ENCODE results near the gene MRPL48.

GRCh38 chr11:73859671-73860070 lies 72.0 kb downstream of the MRPL48 start:
- no peak for TF ChIP-seq CTCF (IDR thresholded peaks at IDR 0.05; ENCODE audit: borderline replicate concordance, extremely low read depth, low read length, poor library complexity, severe bottlenecking)
- TF ChIP-seq EZH2 (IDR thresholded peaks at IDR 0.05; ENCODE audit: borderline replicate concordance, low read depth, low read length, severe bottlenecking): no peak

Data from DND-41 (cell line).